Midbrain (tissue), 1 donor: ENCODE results near the gene POLN.

ENCODE experiments used
- DNase-seq: peaks from one replicate; lab custom pipeline; 2025; lab: John Stamatoyannopoulos, UW

The POLN gene

DNA sequence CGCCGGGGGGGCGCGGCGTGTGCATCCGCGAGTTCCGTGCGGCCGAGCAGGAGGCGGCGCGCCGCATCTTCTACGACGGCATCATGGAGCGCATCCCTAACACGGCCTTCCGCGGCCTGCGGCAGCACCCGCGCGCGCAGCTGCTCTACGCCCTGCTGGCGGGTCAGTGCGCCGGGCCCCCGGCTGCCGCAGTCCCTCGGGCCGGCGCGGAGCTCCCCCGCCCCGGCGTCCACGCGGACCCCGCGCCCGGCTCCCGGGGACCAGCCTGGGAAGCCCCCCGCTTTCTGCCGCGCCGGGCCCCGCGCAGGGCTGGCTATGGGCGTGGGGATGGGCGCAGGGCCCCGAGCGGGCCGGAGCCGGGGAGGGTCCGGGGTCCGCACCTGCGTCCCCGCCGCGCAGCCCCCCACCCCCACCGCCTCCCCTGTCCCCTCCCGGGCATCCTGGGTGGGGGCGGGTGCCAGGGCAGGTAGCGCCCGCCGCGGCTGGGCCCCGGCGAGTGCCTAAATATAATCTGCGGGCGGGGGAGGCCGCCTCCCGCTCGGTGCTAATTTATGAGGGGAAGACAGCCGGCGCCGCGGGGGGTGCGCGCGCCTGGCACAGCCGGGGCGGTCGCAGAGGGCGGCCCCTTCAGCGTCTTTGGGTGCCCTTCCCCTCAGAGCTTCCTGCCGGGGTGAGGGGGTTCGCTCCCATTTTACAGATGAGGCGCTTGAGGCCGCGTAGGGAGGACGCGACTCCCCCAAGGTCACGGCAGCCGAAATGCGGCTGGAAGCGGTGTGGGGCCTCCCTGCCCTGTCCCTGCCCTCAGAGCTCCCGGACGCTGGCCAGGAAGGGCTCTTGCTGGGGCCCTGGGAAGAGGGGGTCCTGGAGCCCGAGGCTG is 182.0 kb downstream of the POLN start:
- DNase-seq: no peak

DNA sequence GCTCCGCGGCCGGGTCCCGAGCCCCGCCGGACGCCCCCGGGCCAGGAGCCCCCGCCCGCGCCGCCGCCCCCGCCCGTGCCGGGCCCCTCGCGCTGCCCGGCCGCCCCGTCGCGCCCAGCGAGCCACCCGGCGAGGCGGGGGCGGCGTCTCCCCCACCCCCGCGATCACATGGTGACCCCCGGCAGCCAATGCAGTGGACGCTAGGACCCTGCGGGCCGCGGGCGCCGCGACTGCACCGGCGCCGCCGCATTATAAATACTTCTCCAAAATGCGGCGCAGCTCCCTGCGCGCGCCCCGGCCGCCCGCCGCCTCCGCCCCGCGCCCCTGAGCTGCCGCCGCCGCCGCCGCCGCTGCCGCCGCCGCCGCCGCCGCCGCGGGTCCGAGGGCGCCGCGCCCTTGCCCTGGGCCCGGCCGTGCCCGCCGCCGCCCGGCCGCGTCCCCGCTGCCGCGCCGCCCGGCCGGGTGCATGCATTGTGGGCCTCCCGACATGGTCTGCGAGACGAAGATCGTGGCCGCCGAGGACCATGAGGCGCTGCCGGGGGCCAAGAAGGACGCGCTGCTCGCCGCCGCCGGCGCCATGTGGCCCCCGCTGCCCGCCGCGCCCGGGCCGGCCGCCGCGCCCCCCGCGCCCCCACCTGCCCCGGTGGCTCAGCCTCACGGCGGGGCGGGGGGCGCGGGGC is 182.7 kb downstream of the POLN start, which contains the start of gene NAT8L:
Gene NAT8L (plus strand): TSS at position 282 of the 680 bp plus-strand sequence. CDS start 185 bp downstream, at position 467.
- DNase-seq: peak; percentile 77

DNA sequence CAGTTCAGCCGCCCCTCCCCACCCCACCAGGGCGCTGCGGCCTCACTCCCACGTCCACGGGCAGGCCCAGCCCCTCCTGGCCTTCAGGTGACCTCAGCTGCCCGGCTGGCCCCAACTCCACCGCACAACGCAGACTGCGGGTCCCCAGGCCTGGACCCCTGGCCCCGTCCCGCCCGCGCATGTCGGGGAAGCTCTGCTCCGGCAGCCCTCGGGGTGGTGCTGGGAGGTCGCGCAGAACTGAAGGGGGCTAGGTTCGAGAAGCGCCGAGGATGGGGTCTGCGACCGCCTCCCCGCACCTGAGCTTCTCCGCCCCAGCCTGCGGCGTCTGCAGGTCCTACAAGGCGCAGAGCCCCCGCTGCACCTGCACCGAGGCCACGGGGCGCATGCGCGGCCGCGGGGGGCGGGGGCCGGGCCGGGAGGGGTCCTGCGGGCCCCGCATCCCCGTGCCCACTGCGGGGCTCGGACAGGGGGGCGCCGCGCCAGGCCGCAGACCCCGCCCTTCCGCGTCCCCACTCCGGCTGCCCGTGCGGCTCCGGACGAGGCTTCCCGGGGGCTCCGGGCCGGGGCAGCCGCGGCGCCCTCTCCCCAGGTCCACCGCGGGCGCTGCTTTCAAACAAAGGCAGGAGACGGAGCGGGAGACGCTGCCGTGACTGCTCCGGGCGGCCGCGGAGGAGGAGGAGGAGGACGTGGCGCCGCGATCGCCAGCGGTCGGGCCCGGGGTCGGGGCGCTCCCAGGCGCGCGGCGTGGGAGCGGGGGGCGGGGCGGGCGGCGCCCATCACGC is 183.5 kb downstream of the POLN start:
- peak; percentile 55 for DNase-seq

DNA sequence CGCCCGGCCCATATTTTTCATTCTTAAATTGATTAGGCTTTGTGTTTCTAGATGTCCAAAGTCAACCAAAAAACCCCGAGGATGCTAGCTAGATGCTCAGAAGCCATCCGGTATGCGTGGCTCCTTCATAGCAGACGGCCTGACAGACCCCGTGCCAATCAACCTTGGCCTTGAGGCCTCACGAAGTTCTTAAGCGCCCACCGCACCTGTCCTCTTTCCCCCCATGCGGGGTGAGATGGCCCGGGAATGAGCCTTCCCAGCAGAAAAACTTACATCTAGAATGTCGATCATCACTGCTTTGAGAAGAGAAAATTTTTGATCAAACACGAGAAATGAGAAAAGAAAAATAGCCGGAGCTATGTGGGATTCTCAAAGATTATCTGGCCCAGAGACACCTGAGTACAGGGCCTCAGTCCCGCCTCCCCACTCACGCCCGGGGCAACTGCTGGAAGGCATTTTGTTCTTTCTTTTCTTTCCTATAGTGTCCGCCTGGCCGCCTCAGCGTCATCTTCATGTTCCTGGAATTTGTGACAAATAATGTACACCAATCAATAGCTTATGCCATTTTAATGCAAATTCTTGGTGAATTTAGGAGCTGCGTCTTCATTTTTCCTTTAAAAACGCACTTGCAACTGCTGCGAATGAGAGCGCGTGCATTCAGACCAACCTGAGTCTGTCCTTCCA is 184.4 kb downstream of the POLN start:
- no peak for DNase-seq

DNA sequence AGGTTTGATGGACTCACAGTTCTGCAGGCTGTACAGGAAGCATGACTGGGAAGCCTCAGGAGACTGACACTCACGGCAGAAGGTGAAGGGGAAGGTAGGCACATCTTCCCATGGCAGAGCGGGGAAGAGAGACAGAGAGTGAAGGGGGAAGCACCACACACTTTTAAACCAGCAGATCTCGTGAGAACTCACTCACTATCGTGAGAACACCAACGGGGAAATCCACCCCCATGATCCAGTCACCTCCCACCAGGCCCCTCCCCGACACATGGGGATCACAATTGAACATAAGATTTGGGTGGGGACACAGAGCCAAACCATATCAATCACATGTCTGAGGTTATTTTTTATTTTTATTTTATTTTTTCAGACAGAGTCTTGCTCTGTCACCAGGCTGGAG is 187.7 kb downstream of the POLN start:
- DNase-seq: no peak

GRCh38 chr4:2051086-2051485 is 190.8 kb downstream of the POLN start:
- no peak for DNase-seq

DNA sequence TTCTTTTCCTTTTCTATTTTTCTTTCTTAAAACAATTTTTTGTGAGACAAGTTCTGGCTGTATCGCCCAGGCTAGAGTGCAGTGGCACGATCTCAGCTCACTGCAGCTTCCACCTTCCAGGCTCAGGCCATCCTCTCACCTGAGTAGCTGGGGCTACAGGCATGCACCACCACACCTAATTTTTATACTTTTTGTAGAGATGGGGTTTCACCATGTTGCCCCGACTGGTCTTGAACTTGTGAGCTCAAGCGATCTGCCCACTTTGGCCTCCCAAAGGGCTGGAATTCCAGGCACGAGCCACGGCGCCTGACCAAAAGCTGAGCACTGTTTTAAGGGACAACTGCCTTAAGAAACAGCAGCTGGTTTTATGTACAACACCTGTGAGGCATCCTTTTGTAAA is 192.1 kb downstream of the POLN start:
- DNase-seq: no peak

DNA sequence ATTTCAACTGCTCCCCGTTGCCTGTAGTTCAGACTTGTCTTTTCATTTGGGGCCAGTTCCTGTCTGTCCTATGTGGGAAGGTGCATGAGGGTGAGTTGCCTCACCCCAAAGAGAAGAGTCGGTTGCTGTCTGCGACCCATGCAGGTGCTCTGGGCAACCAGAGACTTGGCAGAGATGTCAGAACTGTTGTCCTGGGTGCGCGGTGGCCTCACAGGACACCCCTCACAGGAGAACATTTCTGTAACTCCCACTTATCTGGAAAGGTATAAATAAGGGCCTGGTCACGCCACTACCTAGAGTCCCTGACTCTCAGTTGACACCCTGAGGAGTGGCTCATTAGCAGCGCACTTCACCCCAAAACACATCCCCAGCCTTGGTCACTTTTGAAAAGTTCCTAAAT is 192.5 kb downstream of the POLN start:
- DNase-seq: no peak

DNA sequence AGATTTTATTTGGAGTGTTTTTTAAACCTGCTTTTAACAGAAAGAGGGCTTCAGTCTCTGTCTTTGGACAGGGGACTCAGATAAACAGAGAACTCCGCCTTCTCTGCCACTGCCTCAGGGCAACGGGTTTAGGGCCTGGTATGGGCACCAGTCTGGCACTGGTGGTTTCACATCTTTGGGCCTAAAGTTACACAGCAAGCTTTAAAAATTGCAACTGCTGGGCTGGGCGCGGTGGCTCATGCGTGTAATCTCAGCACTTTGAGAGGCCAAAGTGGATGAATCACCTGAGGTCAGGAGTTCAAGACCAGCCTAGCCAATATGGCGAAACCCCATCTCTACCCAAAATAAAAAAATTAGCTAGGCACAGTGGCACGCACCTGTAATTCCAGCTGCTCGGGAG is 193.1 kb downstream of the POLN start:
- DNase-seq: no peak

GRCh38 chr4:2047781-2048581 is 193.9 kb downstream of the POLN start:
- DNase-seq: no peak

DNA sequence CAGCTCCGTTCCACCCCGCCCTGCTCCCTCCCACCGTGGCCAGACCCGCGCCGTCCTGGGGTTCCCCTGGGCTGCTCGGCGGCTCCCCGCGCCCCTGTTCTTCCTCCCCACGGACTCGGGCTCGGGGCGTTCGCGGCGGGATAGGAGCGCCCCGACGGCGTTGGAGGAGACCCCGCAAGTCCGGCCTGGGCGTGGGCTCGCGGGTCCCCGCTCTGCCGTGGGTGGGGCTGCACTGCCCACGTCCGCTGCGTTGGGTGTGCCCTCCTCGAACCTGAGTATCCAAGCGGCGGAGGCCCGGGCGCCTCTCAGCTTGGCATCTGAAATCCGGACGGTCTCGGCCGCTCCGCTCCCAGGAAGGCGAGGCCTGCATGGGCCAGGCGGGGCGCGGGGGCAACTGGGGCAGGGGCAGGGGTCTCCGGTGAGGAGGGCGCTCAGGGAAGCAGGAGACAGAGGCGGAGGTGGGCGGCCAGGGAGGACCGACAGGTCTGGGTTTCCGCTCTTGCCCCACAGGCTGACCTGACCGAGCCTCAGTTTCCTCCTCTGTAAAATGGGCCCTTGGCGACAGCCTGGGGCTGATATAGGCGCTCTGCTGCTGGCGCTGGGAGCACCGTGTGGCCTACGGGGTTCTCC is 194.8 kb downstream of the POLN start:
- no peak for DNase-seq

GRCh38 chr4:2046031-2046961 is 195.6 kb downstream of the POLN start:
- no peak for DNase-seq

DNA sequence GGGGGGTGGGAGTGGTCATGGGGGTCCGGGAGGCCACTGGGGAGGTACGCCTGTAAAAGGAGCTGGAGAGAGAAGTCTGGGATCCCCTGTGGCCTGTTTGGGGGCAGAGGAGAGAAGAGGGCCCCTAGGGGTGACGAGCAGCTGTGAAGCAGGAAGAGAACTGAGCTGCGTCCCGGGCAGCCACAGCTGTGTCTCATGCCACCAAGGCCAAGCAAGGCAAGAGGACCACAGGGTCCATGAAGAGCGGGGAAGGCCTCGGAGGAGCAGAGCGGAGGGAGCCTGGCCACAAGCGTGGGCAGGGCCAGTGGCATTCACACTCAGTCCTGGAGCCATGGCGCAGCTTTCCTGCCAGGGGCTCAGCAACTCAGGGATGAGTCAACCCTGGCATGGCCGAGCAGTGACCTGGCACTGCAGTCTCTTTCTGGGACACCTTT is 196.4 kb downstream of the POLN start:
- no peak for DNase-seq

GRCh38 chr4:2044542-2045517 is 197.1 kb downstream of the POLN start:
- no peak for DNase-seq

- no peak for DNase-seq
These were observed 197.8 kb downstream of the POLN start for GRCh38 chr4:2044119-2044485.

DNA sequence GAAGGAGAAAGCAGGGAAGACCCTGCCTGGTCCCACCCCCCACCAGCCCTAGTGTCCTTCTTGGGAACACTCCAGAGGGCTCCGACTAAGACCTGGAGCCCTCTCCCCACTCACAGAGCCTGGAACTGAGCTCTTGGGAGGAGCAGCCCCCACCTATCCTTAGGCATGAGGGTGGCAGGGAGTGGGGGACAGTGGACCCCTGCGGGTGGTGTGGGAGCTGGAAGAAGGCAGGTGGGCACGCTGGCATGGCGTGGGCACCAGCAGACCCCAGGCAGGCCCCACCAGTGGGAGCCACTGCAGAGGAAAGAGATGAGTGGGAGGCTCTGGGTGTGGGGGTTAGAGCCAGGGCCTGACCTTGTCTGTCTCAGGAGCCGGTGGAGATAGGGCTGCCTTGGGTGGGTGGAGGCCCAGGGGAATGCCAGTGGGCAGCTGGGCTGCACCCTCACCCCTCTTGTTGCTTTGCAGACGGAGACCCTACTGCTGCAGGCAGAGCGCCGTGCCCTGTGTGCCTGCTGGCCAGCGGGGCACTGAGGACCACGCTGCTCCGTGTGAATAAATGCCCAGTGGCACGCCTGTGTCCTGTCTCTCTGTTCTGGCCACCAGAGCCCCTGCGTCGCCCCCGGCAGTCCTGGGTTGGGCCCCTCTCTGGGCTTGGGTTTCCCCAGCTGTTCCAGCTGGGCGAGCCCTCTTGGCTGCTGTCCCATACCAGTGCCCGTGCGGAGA is 198.4 kb downstream of the POLN start:
- no peak for DNase-seq

- DNase-seq: no peak
These were observed 198.9 kb downstream of the POLN start for GRCh38 chr4:2042947-2043395.
